OCI-LY7 (cell line): ENCODE data around the gene CALY. TPM values are rescaled to one million over a fixed set of nuclear protein-coding genes. Genes with fewer than 3 reads are reported as not detected.

ENCODE experiments used
- BruUV-seq: library from RNA; stranded (reverse); fragments of 400-500 nt; replicated peaks from 2 replicates; lab custom pipeline; 2021; lab: Mats Ljungman, UMichigan
- CTCF ChIA-PET: fragments of 300-600 bp; sonication (Branson Sonifier 250); formaldehyde crosslinking; loops from one replicate; lab custom pipeline; 2022; ENCODE audit warnings: antibody characterized with exemption; ENCODE audit not compliant: unreplicated experiment; lab: Charles Lee
- POLR2A ChIA-PET: fragments of 300-600 bp; sonication (Branson Sonifier 250); formaldehyde crosslinking; loops from one replicate; lab custom pipeline; 2022; ENCODE audit warnings: antibody characterized with exemption; lab: Charles Lee
- DNase-seq: peaks from one replicate; pipeline ENCODE4 v3.0.0-alpha.2; 2015; ENCODE audit warnings: low spot score
- H2AFZ ChIP-seq: fragments of 200-600 bp; sonication (generic), shearing (Covaris generic); 2 replicates; pipeline ENCODE4 v1.6.1; 2014; ENCODE audit warnings: mild to moderate bottlenecking, antibody characterized with exemption, low read length, moderate library complexity
- H3K27ac ChIP-seq: fragments of 200-600 bp; sonication (generic); 2 replicates; pipeline ENCODE4 v1.5.1; 2014; ENCODE audit warnings: mixed run types, low read depth, mild to moderate bottlenecking, moderate library complexity, low read length, inconsistent platforms; ENCODE audit not compliant: poor library complexity, severe bottlenecking
- H3K36me3 ChIP-seq: fragments of 200-600 bp; sonication (generic); 2 replicates; pipeline ENCODE4 v1.6.1; 2014; ENCODE audit warnings: mild to moderate bottlenecking, antibody characterized with exemption, low read length, moderate library complexity, mixed read lengths; ENCODE audit not compliant: insufficient read depth
- H3K4me1 ChIP-seq: fragments of 200-600 bp; sonication (generic); 2 replicates; pipeline ENCODE4 v1.5.1; 2014; ENCODE audit warnings: mild to moderate bottlenecking, low read length; ENCODE audit not compliant: insufficient read depth, poor library complexity, severe bottlenecking
- H3K4me2 ChIP-seq: fragments of 200-600 bp; sonication (generic); 2 replicates; pipeline ENCODE4 v1.6.1; 2014; ENCODE audit warnings: mild to moderate bottlenecking, low read length
- H3K4me3 ChIP-seq: fragments of 200-600 bp; sonication (generic); 2 replicates; pipeline ENCODE4 v1.5.1; 2014; ENCODE audit warnings: mild to moderate bottlenecking, low read depth, low read length; ENCODE audit not compliant: poor library complexity, severe bottlenecking
- H3K79me2 ChIP-seq: fragments of 200-600 bp; sonication (generic); 2 replicates; pipeline ENCODE4 v1.6.1; 2016; ENCODE audit warnings: low read depth, mild to moderate bottlenecking, low read length, moderate library complexity, mixed read lengths; ENCODE audit not compliant: insufficient read depth
- H3K9me2 ChIP-seq: fragments of 200-600 bp; sonication (generic); 2 replicates; pipeline ENCODE4 v1.6.1; 2016; ENCODE audit warnings: mild to moderate bottlenecking, low read length, mixed read lengths; ENCODE audit not compliant: insufficient read depth
- H3K9me3 ChIP-seq: fragments of 200-600 bp; sonication (generic); 2 replicates; pipeline ENCODE4 v1.6.1; 2014; ENCODE audit warnings: mild to moderate bottlenecking, mixed run types, low read length, mixed read lengths
- H4K20me1 ChIP-seq: fragments of 200-600 bp; sonication (generic); 2 replicates; pipeline ENCODE4 v1.6.1; 2014; ENCODE audit warnings: mild to moderate bottlenecking, antibody characterized with exemption, low read length, moderate library complexity, mixed read lengths; ENCODE audit not compliant: insufficient read depth
- EZH2phosphoT487 ChIP-seq: fragments of 200-600 bp; sonication (generic); IDR thresholded peaks from 2 replicates; pipeline ENCODE4 v1.6.1; 2018; ENCODE audit warnings: low read depth, borderline replicate concordance, mild to moderate bottlenecking, mixed run types, antibody characterized with exemption, low read length, moderate library complexity, mixed read lengths
- intact Hi-C: fragments of 100-400 bp; cut with micrococcal nuclease; formaldehyde crosslinking; loops from one replicate; pipeline ENCODE4 v1.10.0; 2022; ENCODE audit not compliant: unreplicated experiment
- total RNA-seq, 2 experiments: library from RNA; depleted of rRNA in 1 of 2; stranded (reverse); fragments of >200 nt in 1 of 2; shearing (Covaris generic) in 1 of 2; gene quantifications; 2 replicates each; pipeline ENCODE4 v1.2.3, GENCODE V29; 2014 to 2022
- TF ChIP-seq, protein P1 (sequence below): fragments of 200-600 bp; sonication (generic); conservative IDR thresholded peaks from 2 replicates; pipeline ENCODE4 v1.5.1; 2014; ENCODE audit warnings: mild to moderate bottlenecking, antibody characterized with exemption, low read length, moderate library complexity, mixed read lengths

The CALY gene
- total RNA-seq, 2 experiments from 2014 or later: not detected

DNA sequence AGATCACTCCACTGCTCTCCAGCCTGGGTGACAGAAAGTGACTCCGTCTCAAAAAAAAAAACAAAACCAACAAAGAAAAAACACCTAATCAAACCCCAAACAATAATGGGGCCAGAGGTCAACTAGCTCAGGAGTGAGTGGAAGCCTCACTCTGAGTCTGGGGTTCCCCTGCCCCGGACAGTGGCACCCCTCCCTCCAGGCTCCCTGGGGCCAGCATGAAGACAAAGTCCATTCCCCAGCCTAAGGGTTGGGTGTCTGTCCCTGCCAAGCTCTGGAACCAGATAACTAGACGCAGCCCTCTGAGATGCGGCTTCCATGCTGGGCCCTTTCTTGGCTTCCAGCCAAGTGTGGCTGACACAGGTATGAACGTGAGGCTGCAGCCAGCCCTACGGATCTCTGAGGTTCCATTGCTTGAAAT is 22.9 kb upstream of the CALY start:
- ChIA-PET CTCF (no interaction called here), POLR2A (interaction anchor here (0.6 to 1.0 kb wide), 3 partner anchors 32 to 35 kb away, joined by 3 to 7 read pairs (median 5); no protein-coding TSS in a partner anchor)
- Histone ChIP-seq H3K4me3 (no peak overlapping the region), H2AFZ (no peak overlapping the region), H3K4me2 (no peak overlapping the region), H4K20me1 (no peaks in the 10 kb centered on the region), H3K27ac (no peak overlapping the region), H3K36me3 (0 out of 2 replicates have a peak, but pooled peaks cover 2% of the 10 kb centered on the region), H3K9me2 (no peaks in the 10 kb centered on the region), H3K79me2 (no peaks in the 10 kb centered on the region), H3K4me1 (peaks cover 7% of the 10 kb centered on the region), H3K9me3 (no peaks in the 10 kb centered on the region)
- no peak for DNase-seq
- TF ChIP-seq EZH2phosphoT487: no peak
- TF ChIP-seq, protein P1, sequence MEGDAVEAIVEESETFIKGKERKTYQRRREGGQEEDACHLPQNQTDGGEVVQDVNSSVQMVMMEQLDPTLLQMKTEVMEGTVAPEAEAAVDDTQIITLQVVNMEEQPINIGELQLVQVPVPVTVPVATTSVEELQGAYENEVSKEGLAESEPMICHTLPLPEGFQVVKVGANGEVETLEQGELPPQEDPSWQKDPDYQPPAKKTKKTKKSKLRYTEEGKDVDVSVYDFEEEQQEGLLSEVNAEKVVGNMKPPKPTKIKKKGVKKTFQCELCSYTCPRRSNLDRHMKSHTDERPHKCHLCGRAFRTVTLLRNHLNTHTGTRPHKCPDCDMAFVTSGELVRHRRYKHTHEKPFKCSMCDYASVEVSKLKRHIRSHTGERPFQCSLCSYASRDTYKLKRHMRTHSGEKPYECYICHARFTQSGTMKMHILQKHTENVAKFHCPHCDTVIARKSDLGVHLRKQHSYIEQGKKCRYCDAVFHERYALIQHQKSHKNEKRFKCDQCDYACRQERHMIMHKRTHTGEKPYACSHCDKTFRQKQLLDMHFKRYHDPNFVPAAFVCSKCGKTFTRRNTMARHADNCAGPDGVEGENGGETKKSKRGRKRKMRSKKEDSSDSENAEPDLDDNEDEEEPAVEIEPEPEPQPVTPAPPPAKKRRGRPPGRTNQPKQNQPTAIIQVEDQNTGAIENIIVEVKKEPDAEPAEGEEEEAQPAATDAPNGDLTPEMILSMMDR: no peak
- BruUV-seq: no TSS peak
- intact Hi-C loops: loop anchor here (2.0 kb wide), 1 partner anchor 29 kb away; no protein-coding TSS in a partner anchor

GRCh38 chr10:133358925-133359310 is 22.2 kb upstream of the CALY start:
- no peak overlapping the region for H3K27ac ChIP-seq
- no peak for TF ChIP-seq EZH2phosphoT487
- TF ChIP-seq, protein P1: no peak
- H3K36me3 ChIP-seq: 0 out of 2 replicates have a peak, but pooled peaks cover 2% of the 10 kb centered on the region
- ChIA-PET POLR2A (interaction anchor here (0.8 to 1.0 kb wide), 2 partner anchors 32 to 34 kb away, joined by 3 to 5 read pairs; no protein-coding TSS in a partner anchor), CTCF (no interaction called here)
- H4K20me1 ChIP-seq: no peaks in the 10 kb centered on the region
- H3K9me2 ChIP-seq: no peaks in the 10 kb centered on the region
- no peak overlapping the region for H3K4me2 ChIP-seq
- H3K9me3 ChIP-seq: no peaks in the 10 kb centered on the region
- no peak overlapping the region for H3K4me3 ChIP-seq
- H2AFZ ChIP-seq: no peak overlapping the region
- H3K4me1 ChIP-seq: peaks cover 7% of the 10 kb centered on the region
- intact Hi-C loops: loop anchor here (2.0 kb wide), 1 partner anchor 30 kb away; no protein-coding TSS in a partner anchor
- no peaks in the 10 kb centered on the region for H3K79me2 ChIP-seq
- DNase-seq: no peak
- BruUV-seq: no TSS peak

- POLR2A ChIA-PET: interaction anchor here (0.8 to 1.0 kb wide), 2 partner anchors 32 to 34 kb away, joined by 3 read pairs; no protein-coding TSS in a partner anchor
- no peak for DNase-seq
- H3K4me3 ChIP-seq: no peak overlapping the region
- H3K4me2 ChIP-seq: no peak overlapping the region
- H3K27ac ChIP-seq: no peak overlapping the region
- intact Hi-C loops: loop anchor here (2.0 kb wide), 1 partner anchor 30 kb away; no protein-coding TSS in a partner anchor
- no peaks in the 10 kb centered on the region for H3K9me3 ChIP-seq
- 0 out of 2 replicates have a peak, but pooled peaks cover 2% of the 10 kb centered on the region for H3K36me3 ChIP-seq
- peaks cover 7% of the 10 kb centered on the region for H3K4me1 ChIP-seq
- TF ChIP-seq EZH2phosphoT487: no peak
- TF ChIP-seq, protein P1: no peak
- H2AFZ ChIP-seq: no peak overlapping the region
- H3K9me2 ChIP-seq: no peaks in the 10 kb centered on the region
- no peaks in the 10 kb centered on the region for H3K79me2 ChIP-seq
- no TSS peak for BruUV-seq
- no peaks in the 10 kb centered on the region for H4K20me1 ChIP-seq
- CTCF ChIA-PET: no interaction called here
Measured at GRCh38 chr10:133358162-133358924, 21.6 kb upstream of the CALY start.
